ENCODE results near the gene PGC.

PGC gene

GRCh38 chr6:41693281-41694240 lies 53.6 kb downstream of the PGC start:
- no peak for DNase-seq

DNA sequence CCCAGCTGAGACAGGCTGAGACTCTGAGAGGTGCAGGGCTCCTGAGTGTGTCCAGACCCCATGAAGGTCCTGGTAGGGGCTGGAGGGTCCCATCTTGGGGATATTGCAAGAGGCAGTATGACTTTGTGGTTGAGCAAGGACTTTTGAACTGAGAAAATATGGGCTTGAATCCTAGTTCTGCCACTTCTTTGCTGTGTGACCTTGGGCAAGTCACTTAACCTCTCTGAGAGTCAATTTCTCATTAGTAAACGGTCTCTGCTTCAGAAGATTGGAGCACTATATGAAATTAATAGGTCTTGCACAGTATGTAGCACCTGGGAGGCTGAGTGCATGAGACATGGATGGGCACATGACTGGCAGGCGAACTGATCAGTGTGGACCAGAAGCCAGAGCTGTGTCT lies 54.5 kb downstream of the PGC start:
- no peak for DNase-seq

DNA sequence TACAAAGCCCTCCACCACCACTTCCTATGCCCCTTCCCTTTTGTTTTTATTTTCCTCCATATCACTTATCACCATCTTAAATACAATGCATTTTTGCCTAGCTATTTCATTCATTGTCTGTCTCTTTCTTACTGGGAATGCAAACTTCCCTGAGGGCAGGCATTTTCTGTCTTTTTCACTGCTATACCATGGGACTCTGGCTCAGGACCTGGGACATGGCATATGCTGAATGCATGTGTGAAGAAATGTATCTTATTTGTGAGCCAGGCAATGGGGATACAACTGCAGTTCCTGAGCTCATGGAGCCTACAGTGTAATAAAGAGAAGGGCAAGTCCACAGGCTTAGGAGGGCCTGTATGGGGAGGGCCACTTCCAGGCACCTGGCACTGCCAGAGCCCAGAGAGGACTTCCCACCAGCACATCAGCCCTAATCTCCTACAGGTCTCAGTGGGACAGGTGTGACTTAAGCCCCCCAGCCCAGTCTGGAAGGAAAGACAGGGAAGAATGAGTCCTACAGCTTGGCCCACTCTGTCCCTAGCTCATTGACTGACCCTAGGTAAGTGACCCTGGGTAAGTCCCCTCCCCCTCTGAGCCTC lies 55.0 kb downstream of the PGC start:
- DNase-seq: no peak

DNA sequence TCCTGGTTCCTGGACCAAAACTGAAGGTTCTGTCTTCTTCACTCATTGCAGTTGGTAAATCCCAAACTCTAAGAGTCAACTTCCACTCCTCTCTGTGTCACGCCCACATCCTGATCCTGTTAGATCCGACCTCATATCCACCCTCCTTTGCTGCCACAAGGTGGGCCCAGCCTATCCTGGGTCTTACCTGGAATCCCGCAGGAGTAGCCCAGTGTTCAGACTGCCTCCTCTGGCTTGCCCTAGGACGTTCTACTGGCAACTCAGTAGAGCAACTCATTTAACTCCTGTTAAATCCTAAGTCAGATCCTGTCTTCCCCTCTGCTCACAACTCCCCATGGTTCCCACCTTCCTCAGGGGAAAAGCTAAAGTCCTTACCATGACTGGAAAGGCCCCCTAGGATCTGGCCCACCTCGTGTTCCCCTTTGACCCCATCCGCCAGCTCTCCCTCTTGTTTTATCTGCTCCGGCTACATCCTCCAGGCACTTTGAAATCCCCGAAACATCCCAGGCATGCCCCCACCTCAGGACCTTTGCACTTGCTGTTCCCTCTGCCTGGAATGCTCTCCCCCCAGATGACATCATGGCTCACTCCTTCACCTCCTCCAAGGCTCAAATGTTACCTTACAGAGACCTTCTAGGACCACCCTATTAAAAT lies 55.6 kb downstream of the PGC start:
- no peak for DNase-seq

DNA sequence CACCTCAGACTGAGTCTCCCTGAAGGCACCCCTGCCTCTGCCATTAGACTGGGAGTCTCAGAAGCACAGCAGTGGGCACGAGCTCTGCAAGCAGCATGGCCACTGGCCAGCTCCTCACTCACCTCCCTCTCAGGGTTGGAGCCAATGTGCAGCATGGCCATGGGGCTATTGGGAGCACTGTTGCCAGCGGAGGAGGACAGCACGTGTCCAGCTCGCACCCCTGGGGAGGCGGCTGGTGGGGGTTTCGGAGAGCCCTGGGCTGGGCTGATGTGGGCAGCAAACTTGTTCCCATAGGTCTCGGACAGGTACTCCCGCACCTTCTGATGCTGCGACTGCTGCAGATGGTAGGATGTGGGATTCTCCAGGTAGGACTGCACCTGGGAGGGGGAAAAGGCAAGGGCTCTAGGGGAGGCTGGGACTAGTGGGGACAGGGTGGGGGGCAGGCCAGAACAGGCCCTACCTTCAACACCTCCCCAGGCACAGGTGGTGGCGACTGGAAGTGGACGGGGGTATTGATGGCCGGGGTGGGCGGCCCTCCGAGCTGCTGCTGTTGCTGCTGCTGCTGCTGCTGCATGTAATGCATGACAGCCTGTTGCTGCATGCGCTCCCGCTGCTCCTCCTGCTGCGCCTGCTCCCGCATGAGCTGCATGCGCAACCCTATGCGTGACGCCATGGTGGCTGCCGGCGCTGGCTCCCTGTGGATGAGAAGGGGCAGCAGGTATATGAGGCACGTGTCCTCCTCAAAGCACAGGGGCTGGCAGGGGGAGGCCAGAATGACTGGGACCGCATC lies 56.5 kb downstream of the PGC start:
- no peak for DNase-seq

- no peak for DNase-seq
Measured at GRCh38 chr6:41689171-41690008, 57.8 kb downstream of the PGC start.

GRCh38 chr6:41688256-41688965 lies 58.8 kb downstream of the PGC start:
- DNase-seq: no peak

- DNase-seq: no peak
Measured at GRCh38 chr6:41687501-41688175, 59.6 kb downstream of the PGC start.
